Stimulated activated CD8-positive, alpha-beta memory T cell treated with anti-CD3 and anti-CD28 coated beads, Interleukin-4, amount 100 ng/mL, for 48 hours (primary cell): ENCODE measurements around the gene TPM2.
A peak's percentile ranks its signal among the peaks of the same experiment; 100 is the strongest.

Experiments used
- DNase-seq: peaks from one replicate; pipeline ENCODE4 v3.0.0-alpha.2; 2020

The TPM2 gene

DNA sequence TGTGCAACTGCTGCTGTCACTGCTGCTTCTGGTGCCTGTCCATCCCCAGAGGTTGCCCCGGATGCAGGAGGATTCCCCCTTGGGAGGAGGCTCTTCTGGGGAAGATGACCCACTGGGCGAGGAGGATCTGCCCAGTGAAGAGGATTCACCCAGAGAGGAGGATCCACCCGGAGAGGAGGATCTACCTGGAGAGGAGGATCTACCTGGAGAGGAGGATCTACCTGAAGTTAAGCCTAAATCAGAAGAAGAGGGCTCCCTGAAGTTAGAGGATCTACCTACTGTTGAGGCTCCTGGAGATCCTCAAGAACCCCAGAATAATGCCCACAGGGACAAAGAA is 15.7 kb downstream of the TPM2 start:
- no peak for DNase-seq

DNA sequence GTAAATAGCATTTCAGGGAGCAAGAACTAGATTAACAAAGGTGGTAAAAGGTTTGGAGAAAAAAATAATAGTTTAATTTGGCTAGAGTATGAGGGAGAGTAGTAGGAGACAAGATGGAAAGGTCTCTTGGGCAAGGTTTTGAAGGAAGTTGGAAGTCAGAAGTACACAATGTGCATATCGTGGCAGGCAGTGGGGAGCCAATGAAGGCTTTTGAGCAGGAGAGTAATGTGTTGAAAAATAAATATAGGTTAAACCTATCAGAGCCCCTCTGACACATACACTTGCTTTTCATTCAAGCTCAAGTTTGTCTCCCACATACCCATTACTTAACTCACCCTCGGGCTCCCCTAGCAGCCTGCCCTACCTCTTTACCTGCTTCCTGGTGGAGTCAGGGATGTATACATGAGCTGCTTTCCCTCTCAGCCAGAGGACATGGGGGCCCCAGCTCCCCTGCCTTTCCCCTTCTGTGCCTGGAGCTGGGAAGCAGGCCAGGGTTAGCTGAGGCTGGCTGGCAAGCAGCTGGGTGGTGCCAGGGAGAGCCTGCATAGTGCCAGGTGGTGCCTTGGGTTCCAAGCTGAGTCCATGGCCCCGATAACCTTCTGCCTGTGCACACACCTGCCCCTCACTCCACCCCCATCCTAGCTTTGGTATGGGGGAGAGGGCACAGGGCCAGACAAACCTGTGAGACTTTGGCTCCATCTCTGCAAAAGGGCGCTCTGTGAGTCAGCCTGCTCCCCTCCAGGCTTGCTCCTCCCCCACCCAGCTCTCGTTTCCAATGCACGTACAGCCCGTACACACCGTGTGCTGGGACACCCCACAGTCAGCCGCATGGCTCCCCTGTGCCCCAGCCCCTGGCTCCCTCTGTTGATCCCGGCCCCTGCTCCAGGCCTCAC is 16.3 kb downstream of the TPM2 start, which contains the start of gene CA9:
TSS of gene CA9 (plus strand) at position 797 of the 893 bp plus-strand sequence. CDS start at position 829, 32 bp downstream.
- no peak for DNase-seq

DNA sequence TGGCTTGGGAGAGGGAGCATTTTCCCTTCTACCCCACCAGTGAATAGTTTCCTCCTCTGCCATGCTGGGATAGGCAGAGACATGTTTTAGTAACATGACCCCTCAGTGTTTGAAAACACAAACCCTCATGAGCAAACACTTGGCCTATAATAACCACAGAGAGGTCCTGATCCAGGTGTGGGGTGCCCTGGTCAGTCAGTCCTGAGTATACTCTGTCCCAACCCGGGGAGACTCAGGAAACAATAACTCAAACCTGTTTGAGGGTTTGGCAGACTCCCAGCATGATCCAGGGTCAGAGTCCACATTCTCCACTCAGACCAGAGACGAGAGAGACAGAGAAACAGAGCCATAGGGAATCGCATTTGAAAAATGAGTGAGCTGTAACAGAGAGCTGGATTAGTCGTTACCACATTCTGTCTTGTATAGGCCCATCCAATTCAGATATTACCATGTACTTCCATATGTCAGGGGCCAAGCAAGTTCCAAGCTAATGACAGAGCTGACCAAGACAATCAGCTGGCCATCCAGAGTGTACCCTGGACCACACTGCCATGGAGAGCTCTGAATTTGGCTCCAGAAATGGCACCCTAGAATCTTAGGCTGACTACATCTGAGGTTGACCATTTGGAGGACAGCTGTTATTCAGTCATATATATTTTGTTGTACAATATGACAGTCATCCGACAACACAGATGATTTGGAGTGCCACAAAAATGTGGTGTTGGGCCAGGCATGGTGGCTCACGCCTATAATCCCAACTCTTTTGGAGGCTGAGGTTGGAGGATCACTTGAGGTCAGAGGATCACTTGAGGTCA is 20.2 kb downstream of the TPM2 start:
- DNase-seq = no peak

DNA sequence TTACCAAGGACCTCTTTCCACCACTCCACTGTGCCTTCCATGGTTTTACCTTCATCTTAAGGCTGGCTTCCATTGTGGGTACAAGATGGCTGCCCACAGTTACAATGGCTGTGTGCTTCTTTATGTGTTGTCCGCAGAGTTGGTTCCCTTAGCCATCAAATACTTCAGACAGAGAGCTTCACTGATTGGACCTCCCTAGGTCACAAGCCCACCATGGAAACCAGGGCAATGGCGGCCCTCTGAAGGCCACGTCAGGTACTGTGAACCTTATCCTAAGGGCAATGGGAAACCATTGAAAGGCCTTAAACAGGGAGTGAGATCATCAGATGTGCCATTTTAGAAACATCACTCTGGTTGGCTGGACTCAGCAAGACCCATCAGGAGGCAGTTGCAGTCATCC is 21.8 kb downstream of the TPM2 start:
- DNase-seq = no peak

GRCh38 chr9:35666549-35666948 is 23.2 kb downstream of the TPM2 start:
- no peak for DNase-seq

DNA sequence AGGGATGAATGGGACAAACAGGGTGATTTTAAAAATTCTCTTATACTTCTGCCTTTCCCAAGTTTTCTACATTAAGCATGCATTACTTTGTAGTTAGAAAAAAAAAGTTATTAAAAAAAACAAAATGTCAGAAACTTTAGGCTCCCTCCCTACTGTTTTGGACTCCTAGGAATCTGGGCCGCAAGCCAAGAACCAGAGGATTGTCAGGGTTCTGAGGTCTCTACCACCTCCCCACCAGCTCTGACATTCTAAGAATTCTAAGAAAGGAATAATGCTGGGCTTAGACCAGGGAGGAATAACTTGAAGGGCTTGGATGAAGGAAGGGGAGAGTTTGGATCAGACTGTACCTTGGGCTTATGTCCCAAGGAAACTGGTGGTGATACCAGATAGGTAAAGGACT is 23.7 kb downstream of the TPM2 start:
- no peak for DNase-seq

GRCh38 chr9:35665471-35665818 is 24.3 kb downstream of the TPM2 start:
- DNase-seq = no peak

GRCh38 chr9:35664531-35665470 is 24.9 kb downstream of the TPM2 start, which contains the start of gene ARHGEF39:
ARHGEF39 (minus strand) TSS chr9:35665195; CDS start chr9:35665169, 26 bp downstream.
- DNase-seq = peak; percentile 87

- DNase-seq = no peak
Measured at GRCh38 chr9:35662437-35662836, 27.3 kb downstream of the TPM2 start.

DNA sequence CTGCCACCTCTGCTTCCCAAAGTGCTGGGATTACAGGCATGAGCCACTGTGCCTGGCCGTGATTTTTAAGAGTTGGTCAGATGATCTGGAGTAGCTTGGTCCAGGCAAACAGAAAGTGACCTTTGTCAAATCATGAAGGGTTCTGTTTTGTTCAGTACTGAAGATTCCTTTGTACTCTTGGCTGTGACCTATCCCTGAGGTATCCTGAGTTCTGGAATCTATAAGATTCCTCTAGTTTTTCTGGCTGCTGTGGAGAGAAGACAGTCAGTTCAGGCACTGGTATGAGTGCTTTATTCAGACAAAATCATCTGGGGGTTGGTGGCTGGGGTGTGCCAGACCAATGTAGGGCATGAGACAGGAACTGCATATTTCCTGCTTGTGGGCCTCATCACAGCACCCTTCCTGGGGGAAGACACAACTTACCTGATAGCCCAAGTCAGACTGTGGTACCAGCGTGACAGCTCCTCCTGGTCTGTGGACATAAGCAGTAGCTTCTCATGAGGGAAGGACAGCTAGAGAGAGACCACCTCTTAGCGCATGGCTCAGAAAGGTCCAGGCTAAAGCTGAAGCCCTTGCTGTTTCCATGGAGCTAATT is 27.9 kb downstream of the TPM2 start:
- peak; percentile 31 for DNase-seq

GRCh38 chr9:35660966-35661415 is 28.7 kb downstream of the TPM2 start:
- DNase-seq = no peak

- DNase-seq = no peak
Measured at GRCh38 chr9:35659340-35659739, 30.4 kb downstream of the TPM2 start.

DNA sequence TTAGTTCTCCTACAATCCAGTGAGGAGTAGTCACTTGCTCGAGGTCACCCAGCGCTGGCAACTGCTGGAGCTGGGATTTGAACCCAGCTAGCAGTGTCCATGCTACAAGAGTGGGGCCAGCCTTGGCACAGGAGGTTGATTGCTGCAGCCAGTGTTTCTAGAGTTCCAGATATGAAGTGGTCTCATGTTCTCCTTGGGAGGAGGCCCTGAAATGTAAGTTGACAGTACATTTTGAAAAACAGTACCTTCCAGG is 30.8 kb downstream of the TPM2 start:
- peak; percentile 47 for DNase-seq

DNA sequence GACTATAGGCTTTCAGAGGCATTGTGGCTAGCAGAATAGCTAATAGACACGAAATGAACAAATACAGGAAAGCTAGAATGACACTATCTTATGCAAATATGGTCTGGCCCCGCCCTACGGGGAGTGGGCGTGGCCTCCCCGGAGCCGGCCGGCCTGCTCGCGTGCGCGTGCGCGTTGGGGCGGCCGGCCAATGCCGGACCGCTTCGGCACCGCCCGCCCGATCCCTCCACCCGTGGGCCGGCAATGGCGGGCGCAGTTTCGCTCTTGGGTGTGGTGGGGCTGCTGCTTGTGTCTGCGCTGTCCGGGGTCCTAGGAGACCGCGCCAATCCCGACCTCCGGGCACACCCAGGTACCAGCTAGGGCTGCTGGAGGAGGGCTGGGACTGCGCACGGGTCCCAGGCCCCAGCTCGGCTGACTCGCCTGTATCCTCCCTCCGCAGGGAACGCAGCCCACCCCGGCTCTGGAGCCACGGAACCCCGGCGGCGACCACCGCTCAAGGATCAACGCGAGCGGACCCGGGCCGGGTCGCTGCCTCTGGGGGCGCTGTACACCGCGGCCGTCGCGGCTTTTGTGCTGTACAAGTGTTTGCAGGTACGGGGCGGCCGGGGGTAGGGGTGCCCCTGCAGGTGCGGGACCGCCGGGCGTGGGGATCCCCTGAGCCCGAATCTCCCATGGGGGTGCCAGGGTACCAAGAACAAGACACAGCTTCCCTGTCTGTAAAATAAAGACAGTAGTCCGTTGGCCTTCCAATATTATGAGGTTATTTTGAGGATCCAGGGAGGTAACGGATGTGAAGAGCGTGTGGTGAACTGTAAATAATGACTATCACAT is 31.4 kb downstream of the TPM2 start, which contains the start of gene CCDC107:
TSS of gene CCDC107 (plus strand) at position 156 of the 831 bp plus-strand sequence. CDS start at position 244, 88 bp downstream.
- peak; percentile 87 for DNase-seq

DNA sequence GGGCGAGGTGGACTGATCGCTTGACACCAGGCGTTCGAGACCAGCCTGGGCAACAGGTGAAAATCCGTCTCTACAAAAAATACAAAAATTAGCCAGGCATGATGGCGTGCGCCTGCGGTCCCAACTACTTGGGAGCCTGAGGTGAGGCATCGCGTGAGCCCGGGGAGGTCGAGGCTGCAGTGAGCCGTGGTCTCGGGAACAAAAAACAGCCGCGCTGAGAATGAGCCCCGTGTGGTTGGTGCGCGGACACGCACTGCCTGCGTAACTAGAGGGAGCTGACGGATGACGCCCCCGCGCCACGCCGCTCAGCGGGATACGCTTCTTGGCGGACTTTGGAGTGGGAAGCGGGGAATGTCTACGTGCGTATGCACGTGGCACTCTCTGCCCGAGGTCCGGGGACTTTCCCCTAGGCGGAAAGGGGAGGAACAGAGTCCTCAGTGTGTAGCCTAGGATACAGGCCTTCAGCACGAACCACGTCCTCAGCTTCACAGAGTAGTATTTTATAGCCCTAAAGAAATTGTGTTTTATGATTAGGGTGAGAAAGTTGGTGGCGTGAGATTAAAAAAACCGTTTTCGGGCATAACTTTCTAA is 32.1 kb downstream of the TPM2 start, which contains the start of gene RMRP:
TSS of gene RMRP (minus strand) at position 474 of the 591 bp plus-strand sequence.
- DNase-seq = peak; percentile 97

- DNase-seq = no peak
Measured at GRCh38 chr9:35656831-35657545, 32.7 kb downstream of the TPM2 start.

- no peak for DNase-seq
Measured at GRCh38 chr9:35656348-35656747, 33.4 kb downstream of the TPM2 start.

DNA sequence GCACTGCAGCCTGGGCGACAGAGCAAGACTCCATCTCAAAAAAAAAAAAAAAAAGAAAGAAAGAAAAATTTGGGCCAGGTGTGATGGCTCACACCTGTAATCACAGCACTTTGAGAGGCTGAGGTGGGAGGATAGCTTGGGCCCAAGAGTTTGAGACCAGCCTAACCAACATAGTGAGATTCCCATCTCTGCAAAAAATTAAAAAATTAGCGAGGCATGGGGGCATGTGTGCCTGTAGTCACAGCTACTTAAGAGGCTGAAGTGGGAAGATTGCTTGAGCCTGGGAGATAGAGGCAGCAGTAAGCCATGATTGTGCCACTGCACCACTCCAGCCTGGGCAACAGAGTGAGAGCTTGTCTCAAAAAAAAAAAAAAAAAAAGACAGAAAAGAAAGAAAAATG is 36.1 kb downstream of the TPM2 start:
- DNase-seq = no peak

- no peak for DNase-seq
Measured at GRCh38 chr9:35652829-35653209, 36.9 kb downstream of the TPM2 start.
